Upper lobe of left lung (tissue), 4 donors: ENCODE measurements around the gene SIM2.
"Not testable (repeated sequence)": the region's sequence is repeated elsewhere in the genome, so short reads cannot be mapped to it uniquely, and the experiment has no call there.

Source experiments
- CTCF ChIP-seq, 6 experiments: fragments of 450-650 bp in 4 of 6; fragments of 200-600 bp in 2 of 6; sonication (generic) in 2 of 6; IDR thresholded peaks; one replicate each; pipeline ENCODE4 v1.5.1; 2016 to 2019; ENCODE audit warnings: antibody characterized with exemption in 6 of 6
- EP300 ChIP-seq, 4 donors: sonication (generic); formaldehyde crosslinking; IDR thresholded peaks; one replicate each; pipeline ENCODE4 v1.5.1; 2017; ENCODE audit warnings: antibody characterized with exemption in 4 of 4, control low read depth in 2 of 4
- POLR2A ChIP-seq, 4 donors: fragments of 450-650 bp; IDR thresholded peaks; one replicate each; pipeline ENCODE4 v1.5.1; 2016 to 2017; ENCODE audit warnings: antibody characterized with exemption in 4 of 4, mild to moderate bottlenecking in 2 of 4
- POLR2AphosphoS5 ChIP-seq, 2 donors: sonication (generic); formaldehyde crosslinking; IDR thresholded peaks; one replicate each; pipeline ENCODE4 v1.5.1; 2017; ENCODE audit warnings: antibody characterized with exemption in 2 of 2

GRCh38 chr21:36657290-36657689 is 41.6 kb upstream of the SIM2 start:
- not testable (repeated sequence) for TF ChIP-seq CTCF, POLR2A, EP300, POLR2AphosphoS5 (IDR thresholded peaks at IDR 0.05)
